ENCODE data around the gene SLC35A5. TPM values are rescaled to one million over a fixed set of nuclear protein-coding genes. Genes with fewer than 3 reads are reported as not detected.

Gene SLC35A5
- total RNA-seq, 1 donor from 2014 or later: 70.2 TPM

GRCh38 chr3:112572701-112573100 is 10.9 kb downstream of the SLC35A5 start:
- DNase-seq (ENCODE audit: low read depth): no peak

- DNase-seq (ENCODE audit: low read depth): no peak
Observed at GRCh38 chr3:112579232-112579631, 17.4 kb downstream of the SLC35A5 start.

- no peak for DNase-seq (ENCODE audit: low read depth)
Observed at GRCh38 chr3:112579697-112580096, 17.9 kb downstream of the SLC35A5 start.

- peak; percentile 71 for DNase-seq (ENCODE audit: low read depth)
Observed at GRCh38 chr3:112582244-112582874, 20.5 kb downstream of the SLC35A5 start.

- DNase-seq (ENCODE audit: low read depth): no peak
Observed at GRCh38 chr3:112583105-112583504, 21.3 kb downstream of the SLC35A5 start.

- no peak for DNase-seq (ENCODE audit: low read depth)
Observed at GRCh38 chr3:112585782-112586181, 23.9 kb downstream of the SLC35A5 start.

GRCh38 chr3:112587336-112587735 is 25.5 kb downstream of the SLC35A5 start:
- no peak for DNase-seq (ENCODE audit: low read depth)

- DNase-seq (ENCODE audit: low read depth): no peak
Observed at GRCh38 chr3:112593258-112593657, 31.4 kb downstream of the SLC35A5 start.

- no peak for DNase-seq (ENCODE audit: low read depth)
Observed at GRCh38 chr3:112594856-112595255, 33.0 kb downstream of the SLC35A5 start.

GRCh38 chr3:112597945-112598344 is 36.1 kb downstream of the SLC35A5 start:
- DNase-seq (ENCODE audit: low read depth): no peak

- DNase-seq (ENCODE audit: low read depth): no peak
Observed at GRCh38 chr3:112598731-112599130, 36.9 kb downstream of the SLC35A5 start.

- peak; percentile 47 for DNase-seq (ENCODE audit: low read depth)
Observed at GRCh38 chr3:112602217-112602838, 40.5 kb downstream of the SLC35A5 start.

- peak; percentile 29 for DNase-seq (ENCODE audit: low read depth)
Observed at GRCh38 chr3:112604536-112604935, 42.7 kb downstream of the SLC35A5 start.

GRCh38 chr3:112605285-112605684 is 43.4 kb downstream of the SLC35A5 start:
- no peak for DNase-seq (ENCODE audit: low read depth)

- no peak for DNase-seq (ENCODE audit: low read depth)
Observed at GRCh38 chr3:112606098-112606497, 44.3 kb downstream of the SLC35A5 start.

- DNase-seq (ENCODE audit: low read depth): no peak
Observed at GRCh38 chr3:112607863-112608262, 46.0 kb downstream of the SLC35A5 start.

GRCh38 chr3:112610121-112610520 is 48.3 kb downstream of the SLC35A5 start:
- DNase-seq (ENCODE audit: low read depth): peak; percentile 73

GRCh38 chr3:112611752-112612515 is 50.1 kb downstream of the SLC35A5 start:
- no peak for DNase-seq (ENCODE audit: low read depth)

- DNase-seq (ENCODE audit: low read depth): no peak
Observed at GRCh38 chr3:112615989-112616731, 54.3 kb downstream of the SLC35A5 start.

- DNase-seq (ENCODE audit: low read depth): no peak
Observed at GRCh38 chr3:112617285-112617684, 55.4 kb downstream of the SLC35A5 start.

GRCh38 chr3:112619295-112619694 is 57.5 kb downstream of the SLC35A5 start:
- peak; percentile 42 for DNase-seq (ENCODE audit: low read depth)

- DNase-seq (ENCODE audit: low read depth): no peak
Observed at GRCh38 chr3:112623213-112623612, 61.4 kb downstream of the SLC35A5 start.
